ENCODE measurements around the gene ZSCAN5A. TPM values are rescaled to one million over a fixed set of nuclear protein-coding genes. Genes with fewer than 3 reads are reported as not detected.

ZSCAN5A gene
- total RNA-seq, 1 donor: 4.3 TPM

DNA sequence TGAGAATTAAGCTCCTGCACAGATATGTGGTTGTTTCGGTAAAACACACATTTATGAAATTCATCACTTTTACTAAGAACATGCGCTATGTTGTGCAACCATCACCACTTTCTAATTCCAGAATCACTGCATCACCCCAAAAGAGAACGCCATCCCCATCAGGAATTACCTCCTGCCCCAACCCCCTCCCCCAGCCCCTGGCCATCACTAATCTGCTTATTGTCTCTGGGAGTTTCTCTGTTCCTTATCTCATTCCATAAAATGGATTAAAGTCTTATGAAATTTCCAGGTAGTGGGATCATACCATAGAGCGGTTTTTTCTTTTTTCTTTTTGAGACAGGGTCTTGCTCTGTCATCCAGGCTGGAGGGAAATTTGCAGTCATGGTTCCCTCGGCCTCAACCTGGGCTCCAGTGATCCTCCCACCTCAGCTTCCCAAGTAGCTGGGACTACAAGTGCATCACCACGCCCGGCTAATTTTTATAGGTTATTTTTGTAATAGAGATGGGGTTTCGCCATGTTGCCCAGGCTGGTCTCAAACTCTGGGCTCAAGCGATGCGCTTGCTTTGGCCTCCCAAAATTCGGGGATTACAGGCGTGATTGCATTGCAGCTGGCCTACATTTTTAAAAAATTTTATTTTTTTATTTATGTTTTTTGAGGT, 120.5 kb downstream of the ZSCAN5A start:
- no peaks in the 10 kb centered on the region for H3K9me3 ChIP-seq (ENCODE audit: low read depth, low read length)
- no peaks in the 10 kb centered on the region for H3K4me1 ChIP-seq (ENCODE audit: insufficient read depth, low read length)
- H3K4me2 ChIP-seq (ENCODE audit: insufficient read depth, low read length): no peak overlapping the region
- no peak overlapping the region for H2AFZ ChIP-seq (ENCODE audit: low read length)
- H3K4me3 ChIP-seq (ENCODE audit: insufficient read depth, low read length): no peak overlapping the region
- no peaks in the 10 kb centered on the region for H3K79me2 ChIP-seq (ENCODE audit: insufficient read depth, low read length)
- no peak overlapping the region for H3K27ac ChIP-seq (ENCODE audit: low read depth, low read length)
- no peak for DNase-seq (ENCODE audit: insufficient read length, low spot score, missing footprints)
- H3K27me3 ChIP-seq (ENCODE audit: insufficient read depth, low read length): no peaks in the 10 kb centered on the region
- no peaks in the 10 kb centered on the region for H4K20me1 ChIP-seq (ENCODE audit: insufficient read depth, low read length)
- TF ChIP-seq, protein P1, sequence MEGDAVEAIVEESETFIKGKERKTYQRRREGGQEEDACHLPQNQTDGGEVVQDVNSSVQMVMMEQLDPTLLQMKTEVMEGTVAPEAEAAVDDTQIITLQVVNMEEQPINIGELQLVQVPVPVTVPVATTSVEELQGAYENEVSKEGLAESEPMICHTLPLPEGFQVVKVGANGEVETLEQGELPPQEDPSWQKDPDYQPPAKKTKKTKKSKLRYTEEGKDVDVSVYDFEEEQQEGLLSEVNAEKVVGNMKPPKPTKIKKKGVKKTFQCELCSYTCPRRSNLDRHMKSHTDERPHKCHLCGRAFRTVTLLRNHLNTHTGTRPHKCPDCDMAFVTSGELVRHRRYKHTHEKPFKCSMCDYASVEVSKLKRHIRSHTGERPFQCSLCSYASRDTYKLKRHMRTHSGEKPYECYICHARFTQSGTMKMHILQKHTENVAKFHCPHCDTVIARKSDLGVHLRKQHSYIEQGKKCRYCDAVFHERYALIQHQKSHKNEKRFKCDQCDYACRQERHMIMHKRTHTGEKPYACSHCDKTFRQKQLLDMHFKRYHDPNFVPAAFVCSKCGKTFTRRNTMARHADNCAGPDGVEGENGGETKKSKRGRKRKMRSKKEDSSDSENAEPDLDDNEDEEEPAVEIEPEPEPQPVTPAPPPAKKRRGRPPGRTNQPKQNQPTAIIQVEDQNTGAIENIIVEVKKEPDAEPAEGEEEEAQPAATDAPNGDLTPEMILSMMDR (IDR thresholded peaks at IDR 0.05; ENCODE audit: extremely low read depth, low read depth, low read length): no peak
- H3K36me3 ChIP-seq (ENCODE audit: insufficient read depth, low read length): no peaks in the 10 kb centered on the region

DNA sequence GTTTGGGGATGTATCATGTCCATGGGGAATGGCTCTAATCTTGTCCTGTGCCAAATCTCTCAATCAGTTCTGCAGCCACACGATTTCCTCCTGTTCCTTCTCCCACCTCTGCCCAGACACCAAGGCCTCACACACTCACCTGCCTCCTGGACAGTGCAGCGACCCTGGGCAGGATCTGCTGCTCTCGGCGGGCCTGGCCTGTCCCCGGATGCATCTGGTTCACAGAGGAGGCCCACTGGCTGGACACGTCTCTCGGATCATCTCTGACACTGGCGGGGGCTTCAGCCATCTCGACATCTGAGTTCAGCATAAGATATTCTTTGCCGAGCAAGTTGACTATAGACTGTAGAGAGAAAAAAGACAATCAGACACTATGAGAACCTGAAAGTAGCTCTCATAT, 122.9 kb downstream of the ZSCAN5A start:
- no peaks in the 10 kb centered on the region for H3K4me1 ChIP-seq (ENCODE audit: insufficient read depth, low read length)
- no peak overlapping the region for H3K27ac ChIP-seq (ENCODE audit: low read depth, low read length)
- H3K36me3 ChIP-seq (ENCODE audit: insufficient read depth, low read length): no peaks in the 10 kb centered on the region
- no peaks in the 10 kb centered on the region for H4K20me1 ChIP-seq (ENCODE audit: insufficient read depth, low read length)
- no peaks in the 10 kb centered on the region for H3K9me3 ChIP-seq (ENCODE audit: low read depth, low read length)
- TF ChIP-seq, protein P1 (IDR thresholded peaks at IDR 0.05; ENCODE audit: extremely low read depth, low read depth, low read length): no peak
- no peak overlapping the region for H3K4me3 ChIP-seq (ENCODE audit: insufficient read depth, low read length)
- H3K4me2 ChIP-seq (ENCODE audit: insufficient read depth, low read length): no peak overlapping the region
- no peak overlapping the region for H2AFZ ChIP-seq (ENCODE audit: low read length)
- DNase-seq (ENCODE audit: insufficient read length, low spot score, missing footprints): no peak
- H3K79me2 ChIP-seq (ENCODE audit: insufficient read depth, low read length): no peaks in the 10 kb centered on the region
- H3K27me3 ChIP-seq (ENCODE audit: insufficient read depth, low read length): no peaks in the 10 kb centered on the region

DNA sequence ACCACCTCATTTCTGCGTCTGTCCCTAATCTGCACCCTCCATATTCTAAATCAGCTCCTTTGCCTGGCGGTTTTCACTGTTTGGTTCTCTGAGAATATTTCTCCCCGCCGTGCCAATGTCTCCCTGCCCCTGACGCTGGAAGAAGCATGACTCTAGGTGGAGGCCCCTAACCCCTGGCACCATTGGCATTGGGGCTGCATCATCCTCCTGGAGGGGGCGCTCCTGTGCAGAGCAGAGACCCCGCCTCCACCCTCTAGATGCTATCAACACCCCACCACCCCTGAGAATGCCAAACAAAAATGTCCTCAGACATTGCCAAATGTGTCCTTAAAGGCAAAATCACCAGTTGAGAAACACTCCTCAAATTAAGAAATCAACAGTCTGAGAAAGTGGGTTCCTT, 123.5 kb downstream of the ZSCAN5A start:
- H3K4me3 ChIP-seq (ENCODE audit: insufficient read depth, low read length): no peak overlapping the region
- H2AFZ ChIP-seq (ENCODE audit: low read length): no peak overlapping the region
- no peaks in the 10 kb centered on the region for H3K9me3 ChIP-seq (ENCODE audit: low read depth, low read length)
- H3K4me1 ChIP-seq (ENCODE audit: insufficient read depth, low read length): no peaks in the 10 kb centered on the region
- no peak overlapping the region for H3K27ac ChIP-seq (ENCODE audit: low read depth, low read length)
- DNase-seq (ENCODE audit: insufficient read length, low spot score, missing footprints): no peak
- no peak overlapping the region for H3K4me2 ChIP-seq (ENCODE audit: insufficient read depth, low read length)
- TF ChIP-seq, protein P1 (IDR thresholded peaks at IDR 0.05; ENCODE audit: extremely low read depth, low read depth, low read length): no peak
- H3K27me3 ChIP-seq (ENCODE audit: insufficient read depth, low read length): no peaks in the 10 kb centered on the region
- H3K79me2 ChIP-seq (ENCODE audit: insufficient read depth, low read length): no peaks in the 10 kb centered on the region
- no peaks in the 10 kb centered on the region for H3K36me3 ChIP-seq (ENCODE audit: insufficient read depth, low read length)
- H4K20me1 ChIP-seq (ENCODE audit: insufficient read depth, low read length): no peaks in the 10 kb centered on the region

DNA sequence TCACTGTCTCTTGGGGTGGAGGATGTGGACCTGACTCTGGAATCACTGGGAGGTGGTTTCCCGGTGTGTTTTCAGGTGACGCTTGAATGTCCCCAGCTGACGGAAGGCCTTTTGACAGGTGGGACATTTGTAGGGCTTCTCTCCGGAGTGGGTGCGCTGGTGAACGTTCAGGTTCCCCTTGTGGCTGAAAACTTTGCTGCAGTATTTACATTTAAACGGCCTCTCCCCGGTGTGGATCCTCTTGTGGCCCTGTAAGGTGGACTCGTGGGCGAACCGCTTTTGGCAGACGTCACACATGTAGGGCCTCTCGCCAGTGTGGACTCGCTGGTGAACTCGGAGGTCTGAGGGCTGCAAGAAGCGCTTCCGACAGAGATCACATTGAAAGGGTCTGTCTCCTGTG, 124.9 kb downstream of the ZSCAN5A start:
- Histone ChIP-seq H3K4me2 (ENCODE audit: insufficient read depth, low read length) (no peak overlapping the region), H2AFZ (ENCODE audit: low read length) (no peak overlapping the region), H3K36me3 (ENCODE audit: insufficient read depth, low read length) (no peaks in the 10 kb centered on the region), H3K27me3 (ENCODE audit: insufficient read depth, low read length) (no peaks in the 10 kb centered on the region), H3K79me2 (ENCODE audit: insufficient read depth, low read length) (no peaks in the 10 kb centered on the region), H4K20me1 (ENCODE audit: insufficient read depth, low read length) (no peaks in the 10 kb centered on the region), H3K4me1 (ENCODE audit: insufficient read depth, low read length) (no peaks in the 10 kb centered on the region), H3K9me3 (ENCODE audit: low read depth, low read length) (no peaks in the 10 kb centered on the region), H3K27ac (ENCODE audit: low read depth, low read length) (no peak overlapping the region), H3K4me3 (ENCODE audit: insufficient read depth, low read length) (no peak overlapping the region)
- no peak for DNase-seq (ENCODE audit: insufficient read length, low spot score, missing footprints)
- TF ChIP-seq, protein P1 (IDR thresholded peaks at IDR 0.05; ENCODE audit: extremely low read depth, low read depth, low read length): no peak

Data from osteoblast (primary cell).